A549 (cell line): ENCODE measurements around the gene THOC2.

Source experiments
- BHLHE40 ChIP-seq: IDR thresholded peaks from 2 replicates; pipeline ENCODE4 v1.6.1; 2012; ENCODE audit warnings: low read depth, low read length, inconsistent platforms
- CBX2 ChIP-seq: fragments of 200-600 bp; sonication (generic); IDR thresholded peaks from 2 replicates; pipeline ENCODE4 v1.6.1; 2016; ENCODE audit warnings: low read depth, mild to moderate bottlenecking, borderline replicate concordance
- MAFK ChIP-seq: fragments of 450-650 bp; IDR thresholded peaks from 2 replicates; pipeline ENCODE4 v1.6.1; 2014; ENCODE audit not compliant: partially characterized antibody
- POLR2A ChIP-seq: IDR thresholded peaks from 2 replicates; pipeline ENCODE4 v1.6.1; 2012; ENCODE audit warnings: mild to moderate bottlenecking, low read length
- TF ChIP-seq, protein P1 (sequence below): fragments of 450-650 bp; IDR thresholded peaks from 2 replicates; pipeline ENCODE4 v1.6.1; 2014; ENCODE audit warnings: antibody characterized with exemption
- TF ChIP-seq, protein P2 (sequence below): fragments of >200 bp; sonication (Bioruptor Twin); formaldehyde crosslinking; IDR thresholded peaks from 3 replicates; pipeline ENCODE4 v1.5.1; 2016

DNA sequence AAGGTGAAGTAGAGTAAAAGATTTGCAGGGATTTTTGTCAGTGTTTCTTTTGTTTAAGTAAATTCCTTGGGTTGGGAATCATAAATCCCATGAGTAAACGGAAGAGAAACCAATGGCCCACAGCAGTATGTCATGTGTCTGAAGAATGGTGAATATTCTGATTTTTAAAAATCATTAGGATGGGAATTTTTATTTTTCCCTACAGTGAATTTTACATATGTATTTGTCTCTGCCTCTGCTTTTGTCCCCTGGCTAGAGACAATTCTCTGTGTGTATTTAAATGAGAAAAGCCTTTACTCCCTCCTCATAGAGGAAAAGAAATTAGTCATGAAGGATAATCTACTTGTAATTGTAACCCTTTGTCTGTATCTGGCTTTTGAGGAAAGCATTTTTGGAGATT, 152.1 kb downstream of the THOC2 start:
- TF ChIP-seq, protein P1, sequence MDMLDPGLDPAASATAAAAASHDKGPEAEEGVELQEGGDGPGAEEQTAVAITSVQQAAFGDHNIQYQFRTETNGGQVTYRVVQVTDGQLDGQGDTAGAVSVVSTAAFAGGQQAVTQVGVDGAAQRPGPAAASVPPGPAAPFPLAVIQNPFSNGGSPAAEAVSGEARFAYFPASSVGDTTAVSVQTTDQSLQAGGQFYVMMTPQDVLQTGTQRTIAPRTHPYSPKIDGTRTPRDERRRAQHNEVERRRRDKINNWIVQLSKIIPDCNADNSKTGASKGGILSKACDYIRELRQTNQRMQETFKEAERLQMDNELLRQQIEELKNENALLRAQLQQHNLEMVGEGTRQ = no peak
- TF ChIP-seq BHLHE40 (no peak), CBX2 (no peak), MAFK (no peak), POLR2A (no peak)
- TF ChIP-seq, protein P2, sequence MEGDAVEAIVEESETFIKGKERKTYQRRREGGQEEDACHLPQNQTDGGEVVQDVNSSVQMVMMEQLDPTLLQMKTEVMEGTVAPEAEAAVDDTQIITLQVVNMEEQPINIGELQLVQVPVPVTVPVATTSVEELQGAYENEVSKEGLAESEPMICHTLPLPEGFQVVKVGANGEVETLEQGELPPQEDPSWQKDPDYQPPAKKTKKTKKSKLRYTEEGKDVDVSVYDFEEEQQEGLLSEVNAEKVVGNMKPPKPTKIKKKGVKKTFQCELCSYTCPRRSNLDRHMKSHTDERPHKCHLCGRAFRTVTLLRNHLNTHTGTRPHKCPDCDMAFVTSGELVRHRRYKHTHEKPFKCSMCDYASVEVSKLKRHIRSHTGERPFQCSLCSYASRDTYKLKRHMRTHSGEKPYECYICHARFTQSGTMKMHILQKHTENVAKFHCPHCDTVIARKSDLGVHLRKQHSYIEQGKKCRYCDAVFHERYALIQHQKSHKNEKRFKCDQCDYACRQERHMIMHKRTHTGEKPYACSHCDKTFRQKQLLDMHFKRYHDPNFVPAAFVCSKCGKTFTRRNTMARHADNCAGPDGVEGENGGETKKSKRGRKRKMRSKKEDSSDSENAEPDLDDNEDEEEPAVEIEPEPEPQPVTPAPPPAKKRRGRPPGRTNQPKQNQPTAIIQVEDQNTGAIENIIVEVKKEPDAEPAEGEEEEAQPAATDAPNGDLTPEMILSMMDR = no peak
